HPDE6-E6E7 (cell line): ENCODE measurements around the gene MPHOSPH10.
"Not testable (repeated sequence)": the region's sequence is repeated elsewhere in the genome, so short reads cannot be mapped to it uniquely, and the experiment has no call there.

Experiments
- DNase-seq: peaks from one replicate; pipeline ENCODE4 v3.0.0; 2011; ENCODE audit warnings: missing footprints; ENCODE audit errors: extremely low spot score

MPHOSPH10 gene

DNA sequence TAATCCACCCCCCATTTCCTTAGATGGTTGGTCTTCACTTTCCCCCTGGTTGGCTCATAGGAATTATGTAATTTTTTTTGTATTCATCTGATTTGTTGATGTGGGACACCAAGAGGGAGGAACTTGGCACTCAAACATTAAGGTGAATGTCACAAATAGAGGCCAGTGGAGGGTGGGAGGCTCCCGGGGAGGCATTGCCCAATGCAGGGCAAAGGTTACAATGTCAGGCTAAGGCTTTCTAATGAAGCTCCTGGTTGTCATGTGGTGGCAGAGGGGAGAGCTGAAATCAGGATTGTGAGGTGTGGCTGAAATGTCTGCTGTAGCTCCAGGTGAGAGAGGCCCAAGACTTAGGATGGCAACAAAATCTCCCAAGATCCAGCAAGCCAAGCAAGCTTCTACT lies 42.7 kb downstream of the MPHOSPH10 start:
- DNase-seq, result no peak

GRCh38 chr2:71174207-71174606 lies 43.8 kb downstream of the MPHOSPH10 start:
- DNase-seq, result no peak

GRCh38 chr2:71178836-71179235 lies 48.4 kb downstream of the MPHOSPH10 start:
- DNase-seq, result not testable (repeated sequence)

DNA sequence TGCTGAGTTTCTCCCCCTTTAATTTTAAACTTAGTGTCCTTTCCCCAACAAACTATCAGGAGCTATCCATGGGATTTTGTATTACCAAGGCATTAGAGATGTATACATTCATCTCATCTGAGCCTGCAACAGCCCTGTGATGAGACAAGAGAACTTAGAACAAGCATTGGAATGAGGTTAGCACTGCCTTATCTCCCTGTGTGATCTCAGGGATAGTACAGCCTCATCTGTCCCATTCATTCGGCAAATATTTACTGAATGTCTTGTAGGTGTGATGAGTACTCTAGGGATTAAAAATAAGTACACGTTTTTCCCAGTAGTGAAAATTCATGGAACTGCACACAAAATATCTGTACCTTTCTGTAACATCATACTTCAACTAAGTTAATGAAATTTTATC lies 50.9 kb downstream of the MPHOSPH10 start:
- DNase-seq, result no peak

DNA sequence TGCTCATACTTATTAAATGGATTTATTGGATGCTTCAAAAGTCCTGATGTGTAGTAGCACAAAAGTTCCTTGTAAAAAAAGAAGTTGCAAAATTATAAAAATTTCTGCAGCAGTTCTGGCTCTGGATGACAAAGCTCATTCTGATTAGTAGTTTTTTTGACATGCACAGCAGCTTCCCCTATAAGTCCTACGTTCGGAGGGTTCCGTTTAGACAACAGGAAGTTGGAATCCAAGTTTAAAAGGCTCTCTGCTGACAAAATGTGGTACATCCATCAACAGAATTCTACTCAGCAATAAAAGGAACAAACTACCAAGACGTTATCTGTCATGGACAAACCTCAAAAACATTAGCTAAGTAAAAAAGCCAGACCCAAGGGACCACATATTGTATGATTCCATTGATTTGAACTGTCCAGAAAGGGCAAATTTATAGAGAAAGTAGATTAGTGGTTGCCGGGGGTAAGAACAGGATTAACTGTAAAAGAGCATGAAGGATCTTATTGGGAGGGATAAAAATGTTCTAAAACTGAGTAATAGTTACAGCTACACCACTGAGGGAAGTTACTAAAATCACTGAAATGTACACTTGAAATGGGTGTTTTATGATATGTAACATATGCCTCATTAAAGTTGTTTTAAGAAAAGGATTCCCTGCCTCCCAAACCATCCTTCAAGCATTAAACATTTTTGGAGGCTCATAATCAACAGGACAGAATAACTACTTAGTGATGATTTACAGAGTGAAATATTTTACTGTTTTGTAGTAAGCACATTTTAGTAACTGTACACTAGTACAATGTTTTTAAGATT lies 53.1 kb downstream of the MPHOSPH10 start:
- not testable (repeated sequence) for DNase-seq

DNA sequence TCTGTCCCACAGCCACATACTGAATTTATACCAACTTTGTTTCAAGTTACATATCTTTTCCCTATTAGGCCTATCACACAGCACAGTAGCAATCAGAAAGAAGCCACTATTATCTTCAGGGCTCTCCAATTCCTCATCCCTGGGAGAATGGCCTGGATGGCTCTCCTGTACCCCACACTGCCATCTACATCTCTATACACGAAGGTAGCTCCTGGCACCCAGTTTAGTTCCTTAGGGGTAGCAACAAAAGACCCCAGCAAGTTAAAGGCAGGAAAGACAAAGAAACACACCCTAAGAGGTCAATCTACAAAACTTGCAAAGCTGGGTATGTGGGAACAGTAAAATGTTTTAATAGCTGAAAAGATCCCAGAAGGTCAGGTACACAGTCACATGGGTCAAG lies 56.5 kb downstream of the MPHOSPH10 start:
- DNase-seq, result no peak

GRCh38 chr2:71187589-71187988 lies 57.2 kb downstream of the MPHOSPH10 start:
- no peak for DNase-seq

- no peak for DNase-seq
These were observed 60.5 kb downstream of the MPHOSPH10 start for GRCh38 chr2:71190656-71191569.

DNA sequence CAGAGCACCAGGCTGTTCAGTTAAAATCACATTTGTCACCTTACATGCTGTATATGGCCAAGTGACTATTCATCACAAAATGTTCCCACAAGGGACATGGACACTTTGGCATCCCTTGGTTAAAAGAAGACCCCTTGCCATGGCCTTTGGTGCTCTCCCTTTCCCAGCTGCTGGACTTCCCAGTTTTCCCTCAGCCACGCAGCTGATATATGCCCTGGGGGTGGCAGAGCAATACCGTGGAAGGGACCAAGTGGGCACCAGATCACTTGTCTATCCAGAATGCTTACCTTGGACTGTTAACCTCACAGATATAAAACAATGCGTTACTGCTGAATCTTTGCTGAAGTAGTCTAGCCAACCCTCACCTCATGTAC lies 61.1 kb downstream of the MPHOSPH10 start:
- no peak for DNase-seq
